MCF 10A (cell line): ENCODE measurements around the gene MTG2. TPM values are rescaled to one million over a fixed set of nuclear protein-coding genes. Genes with fewer than 3 reads are reported as not detected.
A peak's percentile ranks its signal among the peaks of the same experiment; 100 is the strongest.

Experiments used
- BruUV-seq: library from RNA; stranded (reverse); fragments of 400-500 nt; replicated peaks from 2 replicates; lab custom pipeline; 2021; lab: Mats Ljungman, UMichigan
- CTCF ChIA-PET: fragments of 300-600 bp; sonication (Branson Sonifier 250); formaldehyde crosslinking; extraction: SDS; loops from one replicate; lab custom pipeline; 2021; ENCODE audit warnings: antibody characterized with exemption, inconsistent platforms; lab: Yijun Ruan, JAX
- POLR2A ChIA-PET: fragments of 300-600, 350-650 bp; sonication (Branson Sonifier 250); formaldehyde crosslinking; extraction: SDS; loops from one replicate; lab custom pipeline; 2020; ENCODE audit warnings: antibody characterized with exemption, inconsistent platforms; lab: Yijun Ruan, JAX
- DNase-seq: peaks from one replicate; pipeline ENCODE4 v3.0.0-alpha.2; 2018; ENCODE audit not compliant: unreplicated experiment
- H3K27ac Mint-ChIP-seq: one replicate; pipeline ENCODE4 v1.8.0; 2022; ENCODE audit warnings: mild to moderate bottlenecking, low read depth, mixed read lengths; ENCODE audit not compliant: unreplicated experiment
- H3K27me3 Mint-ChIP-seq: one replicate; pipeline ENCODE4 v1.8.0; 2022; ENCODE audit warnings: mixed read lengths; ENCODE audit not compliant: insufficient read depth, unreplicated experiment
- H3K36me3 Mint-ChIP-seq: one replicate; pipeline ENCODE4 v1.8.0; 2022; ENCODE audit warnings: mild to moderate bottlenecking, moderate library complexity, mixed read lengths; ENCODE audit not compliant: insufficient read depth, unreplicated experiment
- H3K4me1 Mint-ChIP-seq: one replicate; pipeline ENCODE4 v1.8.0; 2022; ENCODE audit warnings: mixed read lengths; ENCODE audit not compliant: insufficient read depth, unreplicated experiment
- H3K4me3 Mint-ChIP-seq: one replicate; pipeline ENCODE4 v1.8.0; 2022; ENCODE audit warnings: mild to moderate bottlenecking, moderate library complexity, mixed read lengths; ENCODE audit not compliant: unreplicated experiment
- H3K9me3 Mint-ChIP-seq: one replicate; pipeline ENCODE4 v1.8.0; 2022; ENCODE audit warnings: mixed read lengths; ENCODE audit not compliant: unreplicated experiment
- CTCF ChIP-seq: fragments of 200-600 bp; IDR thresholded peaks from one replicate; pipeline ENCODE4 v1.8.0; 2022; ENCODE audit warnings: antibody characterized with exemption, mild to moderate bottlenecking; ENCODE audit not compliant: unreplicated experiment
- intact Hi-C: fragments of 100-400 bp; cut with micrococcal nuclease; formaldehyde crosslinking; loops from 2 replicates; pipeline ENCODE4 v1.14.1; 2022
- total RNA-seq: library from RNA; stranded (reverse); gene quantifications from 2 replicates; pipeline ENCODE4 v1.2.3, GENCODE V29; 2022

The MTG2 gene
- total RNA-seq, 1 experiment from 2014 or later = 61.0 TPM

- POLR2A ChIA-PET = interaction anchor here (1.1 to 6.1 kb wide), 3 partner anchors 10 to 68 kb away, joined by 3 to 72 read pairs (median 9); partner anchors contain the start of gene LSM14B
- H3K36me3 Mint-ChIP-seq = peaks cover 96% of the 10 kb centered on the region
- no peak for TF ChIP-seq CTCF
These were observed 48.0 kb upstream of the MTG2 start for GRCh38 chr20:62134735-62135231.

GRCh38 chr20:62135573-62136266, 47.1 kb upstream of the MTG2 start:
- Mint-ChIP-seq H3K4me1 (peaks cover 15% of the 10 kb centered on the region), H3K9me3 (no peaks in the 10 kb centered on the region), H3K27me3 (no peaks in the 10 kb centered on the region), H3K36me3 (peaks cover 96% of the 10 kb centered on the region), H3K27ac (no peak overlapping the region), H3K4me3 (no peak overlapping the region)
- TF ChIP-seq CTCF = no peak
- DNase-seq = no peak
- ChIA-PET CTCF (interaction anchor here (0.6 to 6.0 kb wide), 10 partner anchors 9 to 598 kb away, joined by 3 to 62 read pairs (median 5); no protein-coding TSS in a partner anchor), POLR2A (interaction anchor here (0.6 to 6.1 kb wide), 5 partner anchors 9 to 171 kb away, joined by 3 to 72 read pairs (median 3); partner anchors contain the start of gene LSM14B)
- no TSS peak for BruUV-seq
- intact Hi-C loops = loop anchor here (1.0 kb wide), 1 partner anchor 124 kb away; no protein-coding TSS in a partner anchor

More at GRCh38 chr20:62134735-62135231, 48.0 kb upstream of the MTG2 start:
- BruUV-seq = no TSS peak
- intact Hi-C loops = no loop called here
- Mint-ChIP-seq H3K4me3 (no peak overlapping the region), H3K27ac (no peak overlapping the region), H3K9me3 (no peaks in the 10 kb centered on the region), H3K27me3 (no peaks in the 10 kb centered on the region), H3K4me1 (peaks cover 9% of the 10 kb centered on the region)
- CTCF ChIA-PET = interaction anchor here (2.0 to 6.0 kb wide), 3 partner anchors 8 to 124 kb away, joined by 17 to 62 read pairs (median 25); no protein-coding TSS in a partner anchor
- no peak for DNase-seq

GRCh38 chr20:62136283-62137091, 46.3 kb upstream of the MTG2 start:
- no peak overlapping the region for H3K27ac Mint-ChIP-seq
- H3K4me1 Mint-ChIP-seq = peaks cover 21% of the 10 kb centered on the region
- no TSS peak for BruUV-seq
- ChIA-PET CTCF (interaction anchor here (0.7 to 6.0 kb wide), 9 partner anchors 9 to 597 kb away, joined by 3 to 62 read pairs (median 5); no protein-coding TSS in a partner anchor), POLR2A (interaction anchor here (0.6 to 6.1 kb wide), 6 partner anchors 8 to 170 kb away, joined by 3 to 72 read pairs (median 3); partner anchors contain the start of gene LSM14B)
- TF ChIP-seq CTCF = peak; percentile 75
- peaks cover 96% of the 10 kb centered on the region for H3K36me3 Mint-ChIP-seq
- H3K27me3 Mint-ChIP-seq = no peaks in the 10 kb centered on the region
- no peaks in the 10 kb centered on the region for H3K9me3 Mint-ChIP-seq
- intact Hi-C loops = loop anchor here (1.0 kb wide), 1 partner anchor 125 kb away; no protein-coding TSS in a partner anchor
- peak; percentile 72 for DNase-seq
- no peak overlapping the region for H3K4me3 Mint-ChIP-seq
